Common myeloid progenitor, CD34-positive (primary cell): ENCODE results near the gene KRT39.

Experiments used
- CTCF ChIA-PET: fragments of 350-600 bp; sonication (Branson Sonifier 250); formaldehyde crosslinking; loops from one replicate; lab custom pipeline; 2021; ENCODE audit warnings: antibody characterized with exemption; lab: Charles Lee
- POLR2A ChIA-PET: fragments of 350-600 bp; sonication (Branson Sonifier 250); formaldehyde crosslinking; loops from one replicate; lab custom pipeline; 2021; ENCODE audit warnings: antibody characterized with exemption; lab: Charles Lee
- DNase-seq, 3 donors: peaks; one replicate each; pipeline versions ENCODE4 v3.0.0 to v3.0.0-alpha.2; 2013
- H3K27ac ChIP-seq, 2 experiments: 1 replicate in 1 of 2; 2 replicates in 1 of 2; pipeline ENCODE4 v1.7.0; 2013; ENCODE audit warnings: inconsistent platforms in 2 of 2, low read length in 2 of 2, mild to moderate bottlenecking in 2 of 2, low read depth in 1 of 2, moderate library complexity in 1 of 2; ENCODE audit not compliant: severe bottlenecking in 2 of 2, insufficient read depth in 1 of 2, poor library complexity in 1 of 2
- H3K27me3 ChIP-seq, 5 experiments: replicated peaks in 2 of 5; 1 replicate in 3 of 5; 2 replicates in 2 of 5; pipeline versions ENCODE4 v1.6.1 to v1.7.0; 2013; ENCODE audit warnings: low read length in 4 of 5, mild to moderate bottlenecking in 2 of 5, moderate library complexity in 2 of 5, inconsistent platforms in 1 of 5; ENCODE audit not compliant: insufficient read depth in 5 of 5, control insufficient read depth in 4 of 5
- H3K36me3 ChIP-seq, 4 experiments: 1 replicate in 2 of 4; 2 replicates in 2 of 4; pipeline versions ENCODE4 v1.6.1 to v1.7.0; 2013; ENCODE audit warnings: low read length in 3 of 4, control low read depth in 1 of 4, mild to moderate bottlenecking in 1 of 4; ENCODE audit not compliant: control insufficient read depth in 4 of 4, insufficient read depth in 4 of 4
- H3K4me1 ChIP-seq, 4 experiments: 1 replicate in 3 of 4; 2 replicates in 1 of 4; pipeline versions ENCODE4 v1.6.1 to v1.7.1; 2013; ENCODE audit warnings: low read length in 3 of 4, mild to moderate bottlenecking in 3 of 4, control low read depth in 1 of 4, inconsistent platforms in 1 of 4, moderate library complexity in 1 of 4; ENCODE audit not compliant: control insufficient read depth in 4 of 4, insufficient read depth in 4 of 4; ENCODE audit errors: control extremely low read depth in 1 of 4
- H3K4me3 ChIP-seq, 7 experiments: 1 replicate in 4 of 7; 2 replicates in 3 of 7; pipeline versions ENCODE4 v1.5.1 to v1.7.0; 2013; ENCODE audit warnings: mild to moderate bottlenecking in 7 of 7, low read length in 6 of 7, moderate library complexity in 6 of 7, inconsistent platforms in 2 of 7, low read depth in 2 of 7, control low read depth in 1 of 7; ENCODE audit not compliant: insufficient read depth in 4 of 7, control insufficient read depth in 1 of 7; ENCODE audit errors: extremely low read depth in 1 of 7
- H3K9me3 ChIP-seq, 5 experiments: 1 replicate in 4 of 5; 2 replicates in 1 of 5; pipeline versions ENCODE4 v1.6.1 to v1.7.1; 2013; ENCODE audit warnings: low read length in 4 of 5, mild to moderate bottlenecking in 2 of 5, inconsistent platforms in 1 of 5, low read depth in 1 of 5, moderate library complexity in 1 of 5; ENCODE audit not compliant: control insufficient read depth in 4 of 5, insufficient read depth in 2 of 5; ENCODE audit errors: control extremely low read depth in 1 of 5
- WGBS: methylation state at CpG from one replicate; pipeline ENCODE4 v1.1.5; 2013; ENCODE audit not compliant: insufficient coverage; 5-methylcytosine and 5-hydroxymethylcytosine counted together

Gene KRT39

GRCh38 chr17:40967582-40967981, 834 bp upstream of the KRT39 start:
- ChIA-PET CTCF (no interaction called here), POLR2A (no interaction called here)
- no peaks in the 10 kb centered on the region for H3K9me3 ChIP-seq
- H3K27ac ChIP-seq: no peak overlapping the region
- WGBS: no CpG with 5 or more reads among the region's 1 CpG
- peaks cover 0 to 4% (median 3%) of the 10 kb centered on the region in 5 experiments for H3K27me3 ChIP-seq
- H3K36me3 ChIP-seq: no peaks in the 10 kb centered on the region
- no peaks in the 10 kb centered on the region for H3K4me1 ChIP-seq
- DNase-seq: no peak
- H3K4me3 ChIP-seq: no peak overlapping the region

- Histone ChIP-seq H3K27ac (no peak overlapping the region), H3K4me1 (peaks cover 0 to 1% (median 0%) of the 10 kb centered on the region in 4 experiments), H3K4me3 (no peak overlapping the region), H3K36me3 (no peaks in the 10 kb centered on the region), H3K9me3 (no peaks in the 10 kb centered on the region), H3K27me3 (peaks cover 0 to 3% (median 0%) of the 10 kb centered on the region in 5 experiments)
- DNase-seq: peak; percentile 18 to 36 (median 28)
- ChIA-PET POLR2A (no interaction called here), CTCF (no interaction called here)
- no CpG with 5 or more reads among the region's 1 CpG for WGBS
These were observed 2.9 kb downstream of the KRT39 start for GRCh38 chr17:40963838-40964237.

- H3K9me3 ChIP-seq: no peaks in the 10 kb centered on the region
- peaks cover 0 to 1% (median 0%) of the 10 kb centered on the region in 4 experiments for H3K4me1 ChIP-seq
- 77% methylated on average over 4 of the region's 4 CpGs for WGBS
- no peak for DNase-seq
- H3K27me3 ChIP-seq: peaks cover 0 to 3% (median 0%) of the 10 kb centered on the region in 5 experiments
- H3K4me3 ChIP-seq: no peak overlapping the region
- CTCF ChIA-PET: interaction anchor here (0.9 to 1.1 kb wide), 2 partner anchors 30 to 33 kb away, joined by 3 to 4 read pairs; no protein-coding TSS in a partner anchor
- H3K27ac ChIP-seq: no peak overlapping the region
- H3K36me3 ChIP-seq: no peaks in the 10 kb centered on the region
- POLR2A ChIA-PET: no interaction called here
These were observed 4.6 kb downstream of the KRT39 start for GRCh38 chr17:40962059-40962561.

- Histone ChIP-seq H3K27me3 (peaks cover 0 to 3% (median 0%) of the 10 kb centered on the region in 5 experiments), H3K36me3 (no peaks in the 10 kb centered on the region), H3K4me3 (no peak overlapping the region), H3K27ac (no peak overlapping the region), H3K9me3 (no peaks in the 10 kb centered on the region), H3K4me1 (peaks cover 0 to 1% (median 0%) of the 10 kb centered on the region in 4 experiments)
- ChIA-PET CTCF (interaction anchor here (0.9 to 1.1 kb wide), 2 partner anchors 30 to 32 kb away, joined by 3 to 4 read pairs; no protein-coding TSS in a partner anchor), POLR2A (no interaction called here)
- DNase-seq: no peak
- WGBS: no CpG with 5 or more reads among the region's 1 CpG
These were observed 5.2 kb downstream of the KRT39 start for GRCh38 chr17:40961591-40961990.

- ChIA-PET POLR2A (no interaction called here), CTCF (no interaction called here)
- no peak overlapping the region for H3K4me3 ChIP-seq
- DNase-seq: no peak
- no peaks in the 10 kb centered on the region for H3K9me3 ChIP-seq
- no peak overlapping the region for H3K27ac ChIP-seq
- no peaks in the 10 kb centered on the region for H3K36me3 ChIP-seq
- 97% methylated on average over 9 of the region's 10 CpGs for WGBS
- H3K27me3 ChIP-seq: peaks cover 0 to 2% (median 0%) of the 10 kb centered on the region in 5 experiments
- peaks cover 0 to 1% (median 0%) of the 10 kb centered on the region in 4 experiments for H3K4me1 ChIP-seq
These were observed 6.6 kb downstream of the KRT39 start for GRCh38 chr17:40960144-40960543.

- H3K4me1 ChIP-seq: peaks cover 0 to 1% (median 0%) of the 10 kb centered on the region in 4 experiments
- no peaks in the 10 kb centered on the region for H3K9me3 ChIP-seq
- ChIA-PET POLR2A (no interaction called here), CTCF (interaction anchor here (0.6 to 1.1 kb wide), 3 partner anchors 15 to 363 kb away, joined by 3 read pairs; no protein-coding TSS in a partner anchor)
- no peak overlapping the region for H3K27ac ChIP-seq
- H3K27me3 ChIP-seq: peaks cover 0 to 3% (median 0%) of the 10 kb centered on the region in 5 experiments
- DNase-seq: no peak
- 88% methylated on average over 8 of the region's 12 CpGs for WGBS
- no peak overlapping the region for H3K4me3 ChIP-seq
- H3K36me3 ChIP-seq: no peaks in the 10 kb centered on the region
These were observed 8.4 kb downstream of the KRT39 start for GRCh38 chr17:40958086-40958953.
